Erythroblast (primary cell): ENCODE results near the gene CA14.

ENCODE experiments used
- GATA1 ChIP-seq: IDR thresholded peaks from 2 replicates; pipeline ENCODE4 v1.6.1; 2011; ENCODE audit warnings: low read depth, mild to moderate bottlenecking, control low read depth, low read length, moderate library complexity
- POLR2A ChIP-seq: IDR thresholded peaks from 2 replicates; pipeline ENCODE4 v1.6.1; 2011; ENCODE audit warnings: mild to moderate bottlenecking, low read length

GRCh38 chr1:150243003-150243402 lies 14.6 kb upstream of the CA14 start:
- TF ChIP-seq POLR2A = no peak
- no peak for TF ChIP-seq GATA1
